GM10847 (cell line): ENCODE results near the gene CD247.

Experiments
- POLR2A ChIP-seq: IDR thresholded peaks from 2 replicates; pipeline ENCODE4 v1.6.1; 2011; ENCODE audit not compliant: insufficient read length; ENCODE audit errors: extremely low read depth

The CD247 gene

GRCh38 chr1:167545349-167545748 lies 27.0 kb upstream of the CD247 start:
- TF ChIP-seq POLR2A: no peak

- no peak for TF ChIP-seq POLR2A
Measured at GRCh38 chr1:167544447-167545093, 26.2 kb upstream of the CD247 start.

- no peak for TF ChIP-seq POLR2A
Measured at GRCh38 chr1:167543199-167543990, 25.1 kb upstream of the CD247 start.

GRCh38 chr1:167542109-167543032 lies 24.0 kb upstream of the CD247 start:
- no peak for TF ChIP-seq POLR2A

- TF ChIP-seq POLR2A: no peak
Measured at GRCh38 chr1:167541610-167542009, 23.3 kb upstream of the CD247 start.

- TF ChIP-seq POLR2A: no peak
Measured at GRCh38 chr1:167541003-167541402, 22.7 kb upstream of the CD247 start.

GRCh38 chr1:167538657-167539056 lies 20.3 kb upstream of the CD247 start:
- no peak for TF ChIP-seq POLR2A

- TF ChIP-seq POLR2A: no peak
Measured at GRCh38 chr1:167533851-167534300, 15.5 kb upstream of the CD247 start.

- TF ChIP-seq POLR2A: no peak
Measured at GRCh38 chr1:167532964-167533824, 14.9 kb upstream of the CD247 start.

GRCh38 chr1:167532375-167532774 lies 14.0 kb upstream of the CD247 start:
- no peak for TF ChIP-seq POLR2A

GRCh38 chr1:167529829-167530474 lies 11.6 kb upstream of the CD247 start:
- no peak for TF ChIP-seq POLR2A

GRCh38 chr1:167528057-167528728 lies 9.9 kb upstream of the CD247 start:
- TF ChIP-seq POLR2A: no peak

- no peak for TF ChIP-seq POLR2A
Measured at GRCh38 chr1:167526667-167527383, 8.5 kb upstream of the CD247 start.
